Measurements from ENCODE around the gene TFB2M.

TFB2M gene

GRCh38 chr1:246532519-246532918 is 33.5 kb downstream of the TFB2M start:
- Histone ChIP-seq H3K36me3 (ENCODE audit: control insufficient read depth, insufficient read depth, low read length) (no peaks in the 10 kb centered on the region), H3K27me3 (replicated peaks; ENCODE audit: control insufficient read depth, insufficient read depth, low read length) (no peaks in the 10 kb centered on the region), H3K4me3 (replicated peaks; ENCODE audit: low read depth, low read length) (no peak overlapping the region)
- no peak for TF ChIP-seq CTCF (IDR thresholded peaks at IDR 0.05; ENCODE audit: insufficient read depth, low read length, poor library complexity, severe bottlenecking)
- no peak for DNase-seq (ENCODE audit: extremely low read depth, insufficient read length)

- H3K27me3 ChIP-seq (replicated peaks; ENCODE audit: control insufficient read depth, insufficient read depth, low read length): no peaks in the 10 kb centered on the region
- no peak overlapping the region for H3K4me3 ChIP-seq (replicated peaks; ENCODE audit: low read depth, low read length)
- no peak for DNase-seq (ENCODE audit: extremely low read depth, insufficient read length)
- H3K36me3 ChIP-seq (ENCODE audit: control insufficient read depth, insufficient read depth, low read length): no peaks in the 10 kb centered on the region
- no peak for TF ChIP-seq CTCF (IDR thresholded peaks at IDR 0.05; ENCODE audit: insufficient read depth, low read length, poor library complexity, severe bottlenecking)
Measured at GRCh38 chr1:246530482-246530881, 35.6 kb downstream of the TFB2M start.

- no peaks in the 10 kb centered on the region for H3K27me3 ChIP-seq (replicated peaks; ENCODE audit: control insufficient read depth, insufficient read depth, low read length)
- no peak overlapping the region for H3K4me3 ChIP-seq (replicated peaks; ENCODE audit: low read depth, low read length)
- H3K36me3 ChIP-seq (ENCODE audit: control insufficient read depth, insufficient read depth, low read length): no peaks in the 10 kb centered on the region
- TF ChIP-seq CTCF (IDR thresholded peaks at IDR 0.05; ENCODE audit: insufficient read depth, low read length, poor library complexity, severe bottlenecking): no peak
- DNase-seq (ENCODE audit: extremely low read depth, insufficient read length): no peak
Measured at GRCh38 chr1:246528933-246529731, 36.9 kb downstream of the TFB2M start.

- Histone ChIP-seq H3K36me3 (ENCODE audit: control insufficient read depth, insufficient read depth, low read length) (no peaks in the 10 kb centered on the region), H3K4me3 (replicated peaks; ENCODE audit: low read depth, low read length) (no peak overlapping the region), H3K27me3 (replicated peaks; ENCODE audit: control insufficient read depth, insufficient read depth, low read length) (no peaks in the 10 kb centered on the region)
Measured at GRCh38 chr1:246527402-246528088, 38.5 kb downstream of the TFB2M start.

GRCh38 chr1:246526915-246527314 is 39.1 kb downstream of the TFB2M start:
- no peak for TF ChIP-seq CTCF (IDR thresholded peaks at IDR 0.05; ENCODE audit: insufficient read depth, low read length, poor library complexity, severe bottlenecking)
- H3K36me3 ChIP-seq (ENCODE audit: control insufficient read depth, insufficient read depth, low read length): no peaks in the 10 kb centered on the region
- no peak for DNase-seq (ENCODE audit: extremely low read depth, insufficient read length)
- H3K4me3 ChIP-seq (replicated peaks; ENCODE audit: low read depth, low read length): no peak overlapping the region
- no peaks in the 10 kb centered on the region for H3K27me3 ChIP-seq (replicated peaks; ENCODE audit: control insufficient read depth, insufficient read depth, low read length)

More at GRCh38 chr1:246527402-246528088, 38.5 kb downstream of the TFB2M start:
- DNase-seq (ENCODE audit: extremely low read depth, insufficient read length): peak; percentile 48
- no peak for TF ChIP-seq CTCF (IDR thresholded peaks at IDR 0.05; ENCODE audit: insufficient read depth, low read length, poor library complexity, severe bottlenecking)
